Inflammatory macrophage (primary cell): ENCODE measurements around the gene ZGPAT.

Experiments used
- DNase-seq, 2 donors: peaks; one replicate each; pipeline ENCODE4 v3.0.0-alpha.2; 2020 to 2022

ZGPAT gene

GRCh38 chr20:63745961-63746731 lies 38.3 kb downstream of the ZGPAT start:
- DNase-seq: no peak

DNA sequence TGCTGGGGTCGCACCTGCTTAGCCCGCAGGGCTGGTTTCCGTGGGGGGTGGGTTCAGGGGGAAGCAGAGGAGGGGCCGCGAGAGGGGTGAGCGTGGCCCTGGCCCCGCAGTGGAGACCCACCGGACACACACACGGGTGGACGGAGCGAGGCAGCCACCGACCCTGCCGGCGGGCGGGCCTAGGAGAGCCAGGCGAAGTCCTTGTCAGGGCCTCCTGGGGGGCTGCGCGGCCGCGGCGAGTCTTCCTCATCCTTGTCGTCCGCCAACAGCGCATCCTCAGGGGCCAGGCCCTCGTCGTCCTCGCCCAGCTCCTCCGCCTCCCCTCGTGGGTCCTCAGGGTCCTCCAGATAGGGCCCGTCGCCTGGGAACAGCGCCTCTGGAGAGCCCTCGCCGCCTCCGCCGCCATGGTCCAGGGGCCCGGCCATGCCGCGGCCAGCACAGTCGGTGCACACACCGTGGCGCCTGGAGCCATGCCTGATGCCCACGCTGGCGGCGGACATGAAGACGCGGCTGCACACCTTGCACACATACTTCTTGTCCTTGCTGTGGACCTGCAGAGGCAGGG lies 39.0 kb downstream of the ZGPAT start:
- no peak for DNase-seq

- DNase-seq: no peak
These were observed 39.8 kb downstream of the ZGPAT start for GRCh38 chr20:63747622-63748069.

DNA sequence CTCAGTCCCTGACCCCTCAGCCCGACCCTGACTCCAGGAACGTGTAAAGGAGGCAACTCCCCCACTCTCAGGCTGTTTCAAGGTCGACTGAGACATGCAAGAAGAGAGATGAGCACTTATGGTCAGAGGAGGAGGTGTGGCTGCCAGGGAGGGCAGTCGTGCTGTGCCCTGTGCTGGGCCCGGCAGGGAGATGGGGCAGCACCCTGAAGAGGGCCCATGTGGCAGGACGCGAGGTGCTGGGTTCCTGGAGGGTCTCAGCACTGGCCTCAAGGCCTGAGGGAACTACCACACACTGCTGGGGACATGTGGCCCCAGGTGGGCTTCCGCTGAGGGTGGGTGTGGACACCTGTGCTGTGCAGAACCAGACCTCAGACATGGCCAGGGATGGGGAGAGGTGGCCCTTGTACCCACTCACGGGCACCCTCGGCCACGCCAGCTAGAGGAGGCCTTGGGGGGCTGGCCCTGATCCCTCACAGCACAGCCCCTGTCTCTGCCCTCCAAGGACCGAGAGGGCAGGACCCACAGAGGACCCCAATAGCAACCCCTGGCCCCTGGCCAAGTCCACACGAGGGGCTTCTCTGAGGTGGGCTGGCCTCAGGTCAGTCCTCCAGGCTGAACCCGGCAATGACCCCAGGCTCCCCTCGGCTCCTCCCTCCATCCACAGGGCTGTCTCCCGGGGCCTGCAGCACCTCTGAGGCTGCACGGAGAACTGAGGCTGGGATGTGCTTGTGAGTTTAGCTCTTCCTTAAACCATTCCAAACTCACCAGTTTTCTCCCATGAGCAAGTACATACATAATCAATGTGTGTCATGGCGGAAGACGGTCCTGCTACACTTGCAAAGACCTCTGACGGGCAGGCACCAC lies 40.5 kb downstream of the ZGPAT start:
- DNase-seq: no peak

- DNase-seq: no peak
These were observed 41.1 kb downstream of the ZGPAT start for GRCh38 chr20:63748934-63749270.

DNA sequence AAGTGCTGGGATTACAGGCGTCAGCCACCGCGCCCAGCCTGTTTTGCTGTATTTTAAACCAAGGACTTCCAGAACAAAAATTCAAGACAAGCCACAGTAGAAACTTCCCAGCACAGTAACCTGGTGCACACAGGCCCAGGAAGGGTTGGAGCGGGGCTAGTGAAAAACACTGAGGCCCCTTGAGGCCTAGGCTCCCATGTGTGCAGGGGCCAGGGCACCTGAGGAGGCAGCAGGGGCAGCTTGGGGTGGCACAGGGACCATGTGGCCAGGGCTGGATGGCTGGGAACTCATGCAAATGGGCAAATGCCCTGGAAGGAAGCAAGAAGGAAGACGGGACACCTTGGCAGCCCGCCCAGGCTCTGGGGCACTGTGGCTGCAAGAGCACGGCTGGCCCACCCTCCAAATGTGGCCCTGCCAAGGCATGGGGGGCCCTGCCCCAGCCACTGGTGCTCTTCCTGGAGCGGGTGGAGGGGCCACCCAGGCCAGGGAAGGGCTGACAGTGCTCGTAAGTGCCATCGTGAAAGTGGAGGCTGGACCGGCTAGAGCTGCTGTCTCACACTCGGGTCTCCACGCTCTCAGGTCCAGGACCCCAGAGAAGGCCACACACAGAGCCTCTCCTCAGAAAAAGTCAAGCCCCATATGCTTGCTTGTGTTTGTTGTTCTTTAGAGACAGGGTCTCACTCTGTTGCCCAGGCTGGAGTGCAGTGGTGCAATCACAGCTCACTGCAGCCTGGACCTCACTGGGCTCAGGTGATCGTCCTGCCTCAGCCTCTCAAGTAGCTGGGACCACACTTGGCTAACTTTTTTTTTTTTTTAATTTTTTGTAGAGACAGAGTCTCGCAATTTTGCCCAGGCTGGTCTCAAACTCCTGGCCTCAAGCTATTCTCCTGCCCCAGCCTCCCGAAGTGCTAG lies 42.0 kb downstream of the ZGPAT start:
- no peak for DNase-seq

- no peak for DNase-seq
These were observed 43.1 kb downstream of the ZGPAT start for GRCh38 chr20:63750807-63751470.

DNA sequence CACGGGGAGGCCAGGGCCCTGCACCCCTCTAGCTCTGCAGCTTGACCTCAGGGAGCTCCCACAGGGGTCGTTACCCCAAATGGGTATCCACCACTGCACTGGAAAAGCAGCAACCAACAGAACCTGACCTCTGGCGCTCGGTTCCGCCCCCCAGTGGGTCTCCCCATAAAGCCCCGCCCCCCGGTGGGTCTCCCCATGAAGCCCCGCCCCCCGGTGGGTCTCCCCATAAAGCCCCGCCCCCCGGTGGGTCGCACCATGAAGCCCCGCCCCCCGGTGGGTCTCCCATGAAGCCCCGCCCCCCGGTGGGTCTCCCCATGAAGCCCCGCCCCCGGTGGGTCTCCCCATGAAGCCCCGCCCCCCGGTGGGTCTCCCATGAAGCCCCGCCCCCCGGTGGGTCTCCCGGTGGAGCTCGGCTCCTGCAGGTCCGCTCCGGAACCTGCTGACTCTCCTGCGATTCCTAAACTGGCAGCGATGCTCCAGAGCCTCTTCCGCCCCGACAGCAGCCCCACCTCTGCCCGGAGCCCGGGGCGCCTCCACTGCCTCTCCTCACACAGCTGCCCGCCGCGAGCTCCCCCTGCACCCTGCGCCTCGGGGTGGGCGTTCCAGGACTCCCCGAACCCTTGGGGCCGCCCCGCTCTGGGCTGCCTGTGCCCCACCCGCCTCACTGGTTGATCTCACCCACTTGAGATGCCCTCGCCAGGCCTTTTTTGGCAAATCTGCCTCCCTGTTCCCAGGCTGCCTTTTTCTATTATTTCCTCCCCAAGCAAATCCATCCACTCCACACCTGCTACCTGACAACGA lies 43.8 kb downstream of the ZGPAT start:
- no peak for DNase-seq

GRCh38 chr20:63752411-63753101 lies 44.7 kb downstream of the ZGPAT start:
- DNase-seq: no peak

- DNase-seq: no peak
These were observed 45.5 kb downstream of the ZGPAT start for GRCh38 chr20:63753381-63753780.

- DNase-seq: no peak
These were observed 46.2 kb downstream of the ZGPAT start for GRCh38 chr20:63754008-63754407.

DNA sequence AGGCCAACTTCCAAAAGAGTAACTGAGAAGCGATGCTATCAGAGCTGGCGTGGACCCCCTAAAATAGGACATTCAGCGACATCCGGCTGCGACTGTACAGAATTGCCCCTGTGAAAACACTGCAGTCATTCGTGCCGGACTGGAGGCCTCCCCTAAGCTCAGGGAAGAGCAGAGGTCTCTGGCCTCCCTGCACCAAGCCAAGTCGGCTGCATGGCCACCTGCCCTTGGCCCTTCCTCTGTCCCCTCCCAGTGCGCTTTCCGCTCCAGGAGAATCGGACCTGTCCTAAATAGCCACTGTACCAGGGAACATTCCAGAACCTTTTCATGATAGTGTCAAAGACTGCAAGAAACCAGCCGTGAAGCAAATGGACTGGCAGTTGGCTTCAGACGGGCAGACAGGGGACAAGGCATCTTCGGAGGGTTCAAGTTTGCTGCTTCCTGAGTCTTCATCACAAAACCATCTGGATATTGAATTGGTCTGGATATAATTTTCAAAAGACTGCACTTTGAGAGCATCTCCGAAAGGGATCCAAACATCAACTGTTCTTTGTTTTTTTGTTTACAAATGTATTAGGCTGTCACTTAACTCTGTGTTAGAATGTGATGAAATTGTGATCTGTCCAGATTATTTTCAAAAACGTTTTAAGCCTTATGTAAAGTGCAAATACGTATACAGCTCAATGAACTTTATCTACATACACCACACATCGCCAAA lies 48.3 kb downstream of the ZGPAT start:
- no peak for DNase-seq

DNA sequence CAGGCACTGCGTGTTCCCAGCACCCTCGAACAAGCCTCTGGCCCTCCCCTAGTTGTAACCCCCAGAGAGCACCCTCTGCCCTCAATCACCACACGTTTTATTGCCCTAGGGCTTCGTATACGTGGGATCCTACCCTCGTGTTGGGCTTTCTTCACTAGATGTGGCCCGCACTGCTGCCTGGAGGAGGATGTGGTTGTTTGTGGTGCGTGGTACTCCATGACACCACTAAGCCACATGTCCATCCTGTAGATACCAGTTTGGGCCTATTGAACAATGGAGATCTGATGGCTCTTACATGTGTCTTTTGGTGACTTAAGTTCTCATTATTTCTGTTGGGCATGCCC lies 48.8 kb downstream of the ZGPAT start:
- DNase-seq: no peak

DNA sequence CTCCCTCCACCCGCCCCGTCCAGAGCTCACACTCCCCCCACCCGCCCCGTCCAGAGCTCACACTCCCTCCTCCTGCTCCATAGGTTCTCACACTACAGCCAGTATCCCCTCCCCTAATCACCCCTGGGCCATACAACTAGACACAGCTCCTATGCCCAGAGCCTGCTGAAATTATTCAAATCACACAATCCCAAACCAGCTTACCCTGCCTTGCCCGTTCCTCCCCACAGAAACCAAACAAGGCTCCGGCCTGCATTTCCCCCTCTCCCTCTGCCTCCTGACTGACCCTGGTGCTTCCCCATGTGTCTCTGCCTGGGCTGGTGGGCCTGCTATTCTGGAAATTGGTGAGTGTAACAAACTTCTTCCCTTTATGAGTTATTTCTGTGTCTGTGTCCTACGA lies 50.3 kb downstream of the ZGPAT start:
- no peak for DNase-seq

- DNase-seq: no peak
These were observed 51.6 kb downstream of the ZGPAT start for GRCh38 chr20:63759377-63759901.

DNA sequence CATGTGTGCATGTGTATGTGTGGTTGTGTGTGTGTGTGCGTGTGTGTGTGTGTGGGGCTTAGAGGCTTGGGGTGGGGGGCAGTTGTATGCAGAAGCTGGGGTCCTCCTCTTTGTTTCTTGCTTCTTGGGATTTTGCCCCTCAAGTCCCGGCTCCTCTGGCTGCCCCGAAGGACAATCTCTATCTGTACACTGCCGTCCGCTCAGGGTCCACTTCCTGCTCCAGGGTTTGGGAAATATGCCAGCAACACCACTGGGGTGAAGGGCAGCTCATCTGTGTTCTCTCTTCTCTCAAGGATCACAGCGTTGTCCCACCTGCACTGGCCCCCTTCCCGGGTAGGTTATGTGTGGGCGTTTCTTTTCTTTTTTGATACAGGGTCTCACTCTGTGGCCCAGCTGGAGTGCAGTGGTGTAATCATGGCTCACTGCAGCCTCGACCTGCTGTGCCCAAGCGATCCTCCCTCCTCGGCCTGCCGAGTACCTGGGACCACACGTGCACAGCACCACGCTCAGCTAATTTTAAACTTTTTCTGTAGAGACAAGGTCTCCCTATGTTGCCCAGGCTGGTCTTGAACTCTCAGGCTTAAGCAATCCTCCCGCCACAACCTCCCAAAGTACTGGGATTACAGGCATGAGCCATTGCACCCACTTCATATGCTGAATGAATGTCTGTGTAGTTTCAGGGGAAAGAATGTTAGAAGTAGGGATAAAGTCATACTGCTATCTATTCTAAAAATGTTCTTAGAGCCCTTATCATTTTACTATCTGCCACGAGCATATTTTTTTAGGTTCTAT lies 57.4 kb downstream of the ZGPAT start:
- no peak for DNase-seq

DNA sequence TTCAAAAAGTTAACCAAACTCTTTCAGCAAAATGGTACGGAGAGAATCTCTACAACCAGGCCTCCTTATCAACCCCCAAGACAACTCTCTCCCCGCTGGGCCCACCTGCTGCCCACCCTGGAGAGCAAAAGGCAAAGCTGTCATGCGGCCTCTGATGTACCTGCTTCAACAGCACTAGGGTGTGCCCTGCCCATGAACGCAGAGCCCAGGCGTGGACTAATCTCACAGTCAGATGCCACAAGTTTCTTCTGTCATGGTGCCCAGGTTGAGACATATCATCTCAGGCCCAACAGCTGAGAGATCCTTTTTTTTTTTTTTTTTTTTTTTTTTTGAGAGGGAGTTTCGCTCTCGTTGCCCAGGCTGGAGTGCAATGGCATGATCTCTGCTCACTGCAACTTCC lies 58.1 kb downstream of the ZGPAT start:
- no peak for DNase-seq

- DNase-seq: no peak
These were observed 59.0 kb downstream of the ZGPAT start for GRCh38 chr20:63766695-63767426.
